Gastroesophageal sphincter (tissue), 3 donors: ENCODE results near the gene GABRB2.
"Not testable (repeated sequence)": the region's sequence is repeated elsewhere in the genome, so short reads cannot be mapped to it uniquely, and the experiment has no call there.

Experiments used
- CTCF ChIP-seq, 4 experiments: fragments of 200-600 bp in 2 of 4; fragments of 450-650 bp in 2 of 4; sonication (generic) in 1 of 4; IDR thresholded peaks; one replicate each; pipeline ENCODE4 v1.5.1; 2017 to 2019; ENCODE audit warnings: antibody characterized with exemption in 4 of 4, mild to moderate bottlenecking in 2 of 4, moderate library complexity in 2 of 4
- EP300 ChIP-seq: sonication (generic); formaldehyde crosslinking; IDR thresholded peaks from one replicate; pipeline ENCODE4 v1.6.1; 2017; ENCODE audit warnings: antibody characterized with exemption, mild to moderate bottlenecking
- POLR2AphosphoS5 ChIP-seq: sonication (generic); formaldehyde crosslinking; IDR thresholded peaks from one replicate; pipeline ENCODE4 v1.6.1; 2017; ENCODE audit warnings: antibody characterized with exemption

- not testable (repeated sequence) for TF ChIP-seq CTCF (IDR thresholded peaks at IDR 0.05); POLR2AphosphoS5; EP300
Observed at GRCh38 chr5:161252955-161253354, 293.6 kb downstream of the GABRB2 start.
